Left renal pelvis (tissue), 4 donors: ENCODE data around the gene YIPF4. TPM values are rescaled to one million over a fixed set of nuclear protein-coding genes. Genes with fewer than 3 reads are reported as not detected.
"Not testable (repeated sequence)": the region's sequence is repeated elsewhere in the genome, so short reads cannot be mapped to it uniquely, and the experiment has no call there.

Experiments used
- DNase-seq, 4 donors: peaks; one replicate each; pipeline ENCODE4 v3.0.0-alpha.2; 2013; ENCODE audit warnings: low read depth in 4 of 4, low spot score in 3 of 4
- polyA plus RNA-seq, 4 donors: library from polyadenylated mRNA; unstranded; fragments of 120-200 nt; gene quantifications; one replicate each; pipeline ENCODE4 v1.2.1, GENCODE V29; 2013; ENCODE audit not compliant: insufficient read length in 4 of 4

Gene YIPF4
- polyA plus RNA-seq, 4 donors: 58.9 to 84.4 (median 74.8) TPM

- no peak for DNase-seq
Observed at GRCh38 chr2:32363597-32363996, 85.9 kb downstream of the YIPF4 start.

- not testable (repeated sequence) for DNase-seq
Observed at GRCh38 chr2:32364290-32364689, 86.6 kb downstream of the YIPF4 start.

- not testable (repeated sequence) for DNase-seq
Observed at GRCh38 chr2:32365679-32366078, 88.0 kb downstream of the YIPF4 start.

Other genes starting within 250 kb of the YIPF4 start
- gene DPY30, start 238.1 kb upstream of the YIPF4 start, polyA plus RNA-seq: 100 to 1,000 TPM in 2 of 4 donors, 10 to 100 TPM in 2; 64.2 to 119 (median 102) TPM
- 10 to 100 TPM; 27.3 to 36.4 (median 32.6) TPM for gene SPAST, start 214.3 kb upstream of the YIPF4 start, polyA plus RNA-seq
- 10 to 100 TPM; 24.8 to 32.7 (median 28.3) TPM for gene SLC30A6, start 112.0 kb upstream of the YIPF4 start, polyA plus RNA-seq
- 1 to 10 TPM in 2 of 4 donors, under 1 TPM in 2; 0.85 to 1.4 (median 0.94) TPM for gene NLRC4, start 13.0 kb upstream of the YIPF4 start, polyA plus RNA-seq
- gene BIRC6, start 79.1 kb downstream of the YIPF4 start, polyA plus RNA-seq: 10 to 100 TPM; 58.5 to 78.3 (median 76.6) TPM